Epithelial cell of prostate (primary cell): ENCODE results near the gene FBXL22.
"Not testable (repeated sequence)": the region's sequence is repeated elsewhere in the genome, so short reads cannot be mapped to it uniquely, and the experiment has no call there.

Experiments used
- DNase-seq: peaks from one replicate; pipeline ENCODE4 v3.0.0-alpha.2; 2011; ENCODE audit warnings: low read depth, low spot score
- H3K27ac ChIP-seq: fragments of 450-650 bp; 2 replicates; pipeline ENCODE4 v1.5.1; 2017; ENCODE audit warnings: mild to moderate bottlenecking

Gene FBXL22

DNA sequence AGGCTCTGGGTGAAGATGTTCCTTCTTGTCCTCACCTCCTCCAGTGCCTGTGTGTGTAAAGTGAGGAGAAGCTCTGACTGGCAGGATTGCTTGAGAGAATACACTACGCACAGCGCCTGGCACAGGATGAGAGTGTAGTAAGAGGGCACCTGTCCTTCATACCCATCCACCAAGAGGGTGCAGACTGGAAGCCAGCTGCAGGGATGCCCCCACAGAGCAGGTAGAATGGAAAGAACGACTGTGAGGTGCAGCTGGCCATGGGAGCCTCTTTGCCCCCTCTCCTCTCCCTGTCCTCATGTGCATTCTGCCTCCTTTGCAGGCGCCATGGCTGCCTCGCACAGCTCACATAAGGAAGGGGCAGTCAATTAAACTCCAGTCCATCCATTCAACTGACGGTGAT lies 12.3 kb downstream of the FBXL22 start:
- no peak overlapping the region for H3K27ac ChIP-seq
- DNase-seq = no peak

DNA sequence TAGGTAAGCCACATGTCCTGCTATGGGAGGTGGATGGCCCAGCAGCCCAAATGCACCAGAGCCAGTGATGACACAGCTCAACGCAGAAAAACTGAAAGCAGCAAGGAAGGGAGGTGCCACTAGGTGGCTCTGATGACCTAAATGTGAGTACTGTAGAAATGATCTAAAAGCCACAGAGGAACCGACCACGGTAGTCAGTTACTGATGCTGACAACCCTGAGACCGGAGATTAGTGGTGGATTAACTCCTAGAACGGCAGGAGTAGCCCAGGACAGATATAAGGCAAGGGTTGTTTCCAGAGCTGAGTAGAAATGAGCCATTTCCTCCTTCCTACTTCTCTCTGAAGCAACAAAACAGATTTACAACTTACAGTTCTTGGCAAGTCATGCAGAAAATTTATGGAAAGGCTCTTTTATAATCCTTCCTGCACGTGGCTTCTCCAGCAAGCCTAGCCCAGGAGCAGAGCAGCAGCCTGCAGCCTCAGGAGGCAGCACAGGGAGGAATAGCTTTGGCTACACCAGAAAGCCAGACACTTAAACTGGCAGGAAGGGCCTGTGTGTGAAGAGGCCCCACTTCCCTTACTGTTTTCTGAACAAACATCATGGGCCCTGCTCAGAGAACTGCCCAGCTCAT lies 13.1 kb downstream of the FBXL22 start:
- DNase-seq = no peak
- H3K27ac ChIP-seq = no peak overlapping the region

DNA sequence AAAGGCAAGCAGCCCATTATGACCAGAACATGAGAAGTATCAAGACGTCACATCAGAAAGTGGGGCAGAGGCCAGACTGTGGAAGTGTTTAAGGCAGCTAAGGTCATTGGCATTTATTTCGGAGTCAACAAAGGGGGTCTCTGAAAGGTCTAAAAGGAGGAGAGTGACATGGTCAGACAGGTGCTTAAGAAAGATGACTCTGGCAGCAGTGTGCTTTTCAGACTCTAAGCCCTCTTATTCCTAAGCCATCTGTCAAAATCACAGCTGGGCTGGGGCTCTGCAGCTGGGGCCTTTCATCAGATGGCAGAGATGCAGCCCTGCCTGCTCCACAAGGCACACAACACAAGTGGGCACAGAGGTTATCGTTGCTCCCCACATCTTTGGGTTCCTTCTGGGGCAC lies 14.0 kb downstream of the FBXL22 start:
- H3K27ac ChIP-seq = no peak overlapping the region
- no peak for DNase-seq

DNA sequence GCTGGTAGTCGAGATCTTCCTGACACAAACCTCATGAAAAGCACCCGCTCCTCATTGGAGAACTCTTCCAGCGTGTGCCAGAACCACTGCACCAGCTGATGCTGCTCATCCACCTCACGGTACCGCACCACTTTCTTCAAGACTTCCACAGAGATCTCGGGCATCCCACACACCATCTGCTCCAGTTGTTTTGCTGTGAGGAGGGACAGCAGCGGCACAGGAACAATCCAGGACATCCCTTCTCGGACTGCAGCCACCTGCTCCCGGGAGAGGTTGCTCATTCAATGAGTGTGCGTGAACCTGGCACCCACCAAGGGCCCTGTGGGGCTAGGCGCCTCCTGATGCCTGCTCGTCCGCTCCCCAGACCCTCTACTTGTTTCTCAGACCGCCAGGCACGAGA lies 15.1 kb downstream of the FBXL22 start:
- DNase-seq = no peak
- no peak overlapping the region for H3K27ac ChIP-seq

DNA sequence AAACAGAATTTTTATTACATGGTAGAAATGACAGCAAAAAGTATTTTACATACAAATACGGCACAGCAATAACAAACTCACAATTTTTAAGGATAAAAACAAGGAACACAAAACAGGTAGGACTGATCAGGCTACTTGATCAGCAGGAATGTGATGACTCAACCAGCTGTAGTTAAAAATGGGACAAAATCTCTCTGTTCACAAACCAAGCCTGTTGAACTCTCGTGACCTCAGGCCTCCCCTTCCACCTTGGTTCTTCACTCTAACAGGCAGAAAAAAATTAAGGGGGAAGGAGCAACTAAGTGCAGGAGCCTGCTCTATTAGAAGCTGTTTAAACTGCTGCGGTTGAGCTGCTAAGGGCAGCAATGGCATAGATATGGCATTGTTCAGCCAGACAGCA lies 18.7 kb downstream of the FBXL22 start:
- no peak overlapping the region for H3K27ac ChIP-seq
- DNase-seq = no peak

DNA sequence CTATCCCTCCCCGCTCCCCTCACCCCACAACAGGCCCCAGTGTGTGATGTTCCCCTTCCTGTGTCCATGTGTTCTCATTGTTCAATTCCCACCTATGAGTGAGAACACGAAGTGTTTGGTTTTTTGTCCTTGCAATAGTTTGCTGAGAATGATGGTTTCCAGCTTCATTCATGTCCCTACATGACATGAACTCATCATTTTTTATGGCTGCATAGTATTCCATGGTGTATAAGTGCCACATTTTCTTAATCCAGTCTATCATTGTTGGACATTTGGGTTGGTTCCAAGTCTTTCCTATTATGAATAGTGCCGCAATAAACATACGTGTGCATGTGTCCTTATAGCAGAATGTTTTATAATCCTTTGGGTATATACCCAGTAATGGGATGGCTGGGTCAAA lies 20.0 kb downstream of the FBXL22 start:
- H3K27ac ChIP-seq, DNase-seq: not testable (repeated sequence)

DNA sequence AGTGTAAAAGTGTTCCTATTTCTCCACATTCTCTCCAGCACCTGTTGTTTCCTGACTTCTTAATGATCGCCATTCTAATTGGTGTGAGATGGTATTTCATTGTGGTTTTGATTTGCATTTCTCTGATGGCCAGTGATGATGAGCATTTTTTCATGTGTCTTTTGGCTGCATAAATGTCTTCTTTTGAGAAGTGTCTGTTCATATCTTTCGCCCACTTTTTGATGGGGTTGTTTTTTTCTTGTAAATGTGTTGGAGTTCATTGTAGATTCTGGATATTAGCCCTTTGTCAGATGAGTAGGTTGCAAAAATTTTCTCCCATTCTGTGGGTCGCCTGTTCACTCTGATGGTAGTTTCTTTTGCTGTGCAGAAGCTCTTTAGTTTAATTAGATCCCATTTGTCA lies 20.4 kb downstream of the FBXL22 start:
- DNase-seq, H3K27ac ChIP-seq: not testable (repeated sequence)

DNA sequence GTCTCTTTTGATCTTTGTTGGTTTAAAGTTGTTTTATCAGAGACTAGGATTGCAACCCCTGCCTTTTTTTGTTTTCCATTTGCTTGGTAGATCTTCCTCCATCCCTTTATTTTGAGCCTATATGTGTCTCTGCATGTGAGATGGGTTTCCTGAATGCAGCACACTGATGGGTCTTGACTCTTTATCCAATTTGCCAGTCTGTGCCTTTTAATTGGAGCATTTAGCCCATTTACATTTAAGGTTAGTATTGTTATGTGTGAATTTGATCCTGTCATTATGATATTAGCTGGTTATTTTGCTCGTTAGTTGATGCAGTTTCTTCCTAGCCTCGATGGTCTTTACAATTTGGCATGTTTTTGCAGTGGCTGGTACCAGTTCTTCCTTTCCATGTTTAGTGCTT lies 23.6 kb downstream of the FBXL22 start:
- H3K27ac ChIP-seq, DNase-seq: not testable (repeated sequence)

DNA sequence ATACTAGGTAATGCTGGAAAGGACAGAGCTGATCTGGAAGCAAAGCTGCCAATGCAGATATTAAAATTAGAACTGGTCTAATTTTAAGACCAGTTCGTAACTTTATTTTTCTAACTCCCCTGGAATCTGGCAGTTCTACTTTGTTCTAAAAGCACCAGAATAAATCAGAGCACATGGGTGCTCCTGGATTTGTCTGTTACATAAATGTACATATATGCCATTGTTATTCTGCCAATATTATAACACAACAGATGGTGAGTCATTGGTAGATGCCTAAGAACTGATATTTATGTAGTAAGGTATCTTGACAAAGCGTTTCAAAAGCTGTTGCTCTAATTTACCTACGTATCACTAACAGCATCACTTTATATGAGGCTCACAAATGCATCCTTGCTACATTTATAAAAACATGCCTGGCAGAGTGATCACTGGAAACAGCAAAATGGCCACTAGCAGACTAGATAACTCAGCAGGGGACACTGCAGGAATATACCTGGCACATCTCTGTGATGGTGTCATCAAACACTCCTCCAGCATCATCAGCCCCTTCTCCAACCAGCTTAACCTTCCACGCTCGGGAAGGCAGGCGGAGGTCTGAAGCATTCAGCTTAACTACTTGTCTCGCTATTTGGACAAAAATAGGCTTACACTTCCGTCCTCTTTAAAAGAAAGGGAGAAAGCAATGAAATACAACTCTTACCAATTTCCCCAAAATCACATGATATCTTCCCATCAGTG lies 26.2 kb downstream of the FBXL22 start:
- H3K27ac ChIP-seq = no peak overlapping the region
- no peak for DNase-seq

DNA sequence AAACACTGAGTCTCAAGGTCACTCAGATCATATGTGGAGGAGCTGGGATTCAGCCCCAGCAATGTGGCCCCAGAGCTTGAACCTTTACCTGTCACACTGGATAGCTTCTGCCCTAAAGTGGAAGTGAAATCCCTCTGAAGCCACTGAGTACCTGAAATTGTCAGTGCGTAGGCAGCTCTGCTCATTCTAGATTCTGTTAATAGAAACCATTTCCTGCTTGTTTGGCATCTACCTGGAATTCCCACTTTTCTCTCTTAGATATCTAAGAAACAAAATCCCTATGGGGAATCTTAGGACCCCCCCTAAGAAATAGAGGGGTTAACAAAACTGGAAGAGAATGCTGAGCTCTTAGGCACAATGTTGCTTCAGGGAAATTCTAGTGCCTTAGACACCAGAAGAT lies 29.8 kb downstream of the FBXL22 start:
- DNase-seq = no peak

DNA sequence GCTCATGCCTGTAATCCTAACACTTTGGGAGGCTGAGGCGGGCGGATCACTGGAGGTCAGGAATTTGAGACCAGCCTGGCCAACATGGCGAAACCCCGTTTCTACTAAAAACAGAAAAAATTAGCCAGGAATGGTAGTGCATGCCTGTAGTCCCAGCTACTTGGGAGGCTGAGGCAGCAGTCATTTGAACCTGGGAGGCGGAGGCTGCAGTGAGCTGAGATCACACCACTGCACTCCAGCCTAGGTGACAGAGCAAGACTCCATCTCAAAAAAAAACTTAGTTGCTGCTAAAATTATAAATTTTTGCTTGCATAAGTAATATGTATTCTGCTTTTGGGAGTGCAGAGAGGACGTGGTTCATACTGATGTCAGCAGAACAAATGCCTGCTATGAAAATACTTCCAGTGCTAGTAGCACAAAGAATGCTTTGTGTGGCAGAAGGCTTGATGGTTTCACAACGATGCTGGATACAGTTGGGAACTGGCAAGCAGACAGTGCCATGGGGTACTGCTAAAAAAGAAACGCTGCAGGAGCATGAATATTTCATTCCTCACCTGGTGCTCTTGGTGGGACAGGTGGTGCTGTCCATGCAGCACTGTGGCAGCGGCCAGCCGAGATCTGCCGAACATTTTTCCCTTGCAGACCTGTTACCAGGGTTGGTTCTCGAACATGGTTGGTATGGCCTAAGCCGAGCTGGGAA lies 31.1 kb downstream of the FBXL22 start:
- no peak for DNase-seq
- no peak overlapping the region for H3K27ac ChIP-seq

More for the DNA sequence above, 29.8 kb downstream of the FBXL22 start:
- H3K27ac ChIP-seq = no peak overlapping the region

DNA sequence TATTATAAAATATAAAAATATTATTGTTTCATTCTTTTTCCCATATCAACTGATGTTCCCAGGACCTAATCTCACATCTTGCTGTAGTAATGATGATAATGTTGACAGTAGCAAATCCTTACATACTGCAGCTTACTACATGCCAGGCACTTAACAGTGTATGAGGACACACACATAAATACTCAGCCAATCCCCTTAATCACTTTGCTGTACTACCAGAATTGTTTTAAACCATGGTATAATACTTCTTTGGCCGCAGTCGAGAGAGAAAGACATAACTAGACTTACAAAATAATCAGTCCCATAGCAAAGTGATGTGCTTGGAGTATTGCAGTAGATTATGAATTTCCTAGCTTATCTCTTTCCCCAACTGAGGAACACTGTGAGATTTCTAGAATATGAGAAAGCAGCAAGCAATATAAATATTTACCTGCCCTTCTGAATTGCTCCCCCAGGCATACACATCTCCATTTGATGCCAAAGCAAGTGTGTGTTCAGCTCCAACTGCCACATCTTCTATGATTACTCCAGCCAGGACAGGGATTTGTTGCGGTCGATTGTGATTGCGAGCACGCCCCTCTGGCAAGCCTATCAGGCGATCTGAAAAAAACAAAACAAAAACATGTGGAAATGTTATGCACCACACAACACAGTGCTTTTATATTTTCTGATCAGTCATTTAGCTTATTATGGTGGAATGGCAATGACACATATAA lies 33.0 kb downstream of the FBXL22 start:
- no peak overlapping the region for H3K27ac ChIP-seq
- no peak for DNase-seq

DNA sequence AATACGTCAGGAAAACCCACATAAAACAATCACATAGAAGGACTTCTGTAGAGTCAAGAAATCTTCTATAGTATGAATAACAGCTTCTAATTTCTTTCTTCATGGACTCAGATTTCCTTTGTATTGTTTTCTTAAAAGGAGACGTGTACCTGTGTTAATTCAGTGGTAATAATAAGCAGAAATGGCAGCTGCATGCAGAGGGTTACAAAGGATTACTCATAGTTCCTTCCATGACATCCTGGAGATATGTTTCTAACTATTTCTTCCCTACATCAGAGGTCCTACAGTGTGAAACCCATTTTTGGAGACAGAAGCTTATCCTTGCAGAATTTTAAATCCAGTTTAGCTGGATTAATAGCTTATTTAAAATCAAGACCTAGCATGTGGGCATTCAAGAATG lies 36.1 kb downstream of the FBXL22 start:
- DNase-seq = no peak
- no peak overlapping the region for H3K27ac ChIP-seq

DNA sequence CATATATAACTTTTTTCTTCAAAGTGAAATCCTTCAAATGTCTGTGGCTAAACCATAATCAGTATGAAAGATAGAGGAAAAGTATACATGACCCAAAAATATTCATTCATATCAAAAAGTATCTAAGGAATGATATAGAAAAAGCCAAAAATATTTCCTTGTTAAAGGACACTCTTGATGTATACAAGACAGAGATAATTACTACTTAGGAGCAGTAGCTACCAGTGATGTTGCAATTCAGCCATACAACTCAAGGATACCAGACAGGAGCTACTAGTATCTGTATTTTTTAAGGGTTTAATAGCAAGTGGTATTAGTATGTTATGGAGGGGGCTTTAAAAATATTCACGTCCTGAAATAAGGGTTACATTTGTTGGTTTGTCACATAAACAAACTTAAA lies 37.0 kb downstream of the FBXL22 start:
- H3K27ac ChIP-seq = no peak overlapping the region
- DNase-seq = no peak

DNA sequence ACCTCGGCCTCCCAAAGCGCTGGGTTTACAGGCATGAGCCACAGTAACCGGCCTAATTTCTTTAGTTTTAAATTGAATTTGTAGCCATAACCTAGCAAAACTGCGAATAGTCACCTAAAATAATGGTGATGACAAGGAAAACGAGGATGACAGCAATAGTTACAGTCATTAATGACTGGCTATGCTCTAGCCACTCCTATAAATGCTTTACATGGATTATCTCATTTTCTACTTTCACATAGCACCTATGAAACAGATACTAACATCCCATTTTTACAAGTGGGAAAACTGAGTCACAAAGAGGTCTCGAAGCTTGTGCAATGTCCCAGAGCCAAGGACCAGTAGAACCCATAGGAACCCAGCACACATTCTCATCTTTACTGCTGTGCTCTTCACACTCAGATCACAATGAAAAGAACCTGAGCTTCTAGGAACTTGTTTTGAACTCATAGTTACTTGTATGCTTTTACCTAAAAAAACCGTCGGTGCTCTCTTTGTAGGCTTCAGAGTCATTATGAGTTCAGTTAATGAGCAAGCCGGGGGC lies 39.4 kb downstream of the FBXL22 start:
- no peak for DNase-seq
- no peak overlapping the region for H3K27ac ChIP-seq

DNA sequence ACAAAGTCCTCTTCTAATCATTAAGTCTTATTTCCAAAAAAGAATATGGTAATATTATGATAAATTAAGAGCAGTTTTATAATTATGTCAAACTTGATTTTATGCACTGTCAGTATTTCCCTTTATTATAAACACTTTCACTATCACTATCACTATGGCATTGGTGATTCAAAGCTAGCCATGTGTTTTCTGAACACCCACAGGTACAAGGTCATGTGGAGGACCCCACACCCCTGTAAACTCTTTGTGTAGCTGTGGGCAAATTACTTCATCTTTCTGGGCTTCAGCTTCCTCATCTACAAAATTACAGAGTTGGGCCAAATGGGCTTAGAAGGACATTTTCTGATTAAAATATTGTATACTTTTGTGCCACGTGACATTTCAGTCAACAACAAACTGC lies 41.7 kb downstream of the FBXL22 start:
- DNase-seq = no peak
- H3K27ac ChIP-seq = no peak overlapping the region

DNA sequence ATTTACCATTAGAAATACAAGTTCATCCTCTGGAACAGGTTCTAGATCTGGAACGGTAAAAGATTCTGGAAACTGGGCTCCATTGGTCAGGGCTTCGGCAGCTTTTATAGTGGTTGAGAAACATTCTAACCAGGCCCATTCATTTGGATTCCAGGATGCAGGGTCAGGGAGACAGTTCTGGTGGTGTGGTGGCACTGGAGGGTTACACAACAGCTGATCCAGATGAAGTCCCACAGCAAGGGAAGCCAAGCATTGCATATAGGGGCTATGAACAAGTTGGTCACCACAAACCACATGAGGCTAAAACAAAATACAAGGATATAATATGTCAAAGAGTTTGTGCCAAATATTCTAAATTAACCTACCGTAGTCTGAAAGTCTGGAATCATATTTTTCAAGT lies 43.0 kb downstream of the FBXL22 start:
- no peak overlapping the region for H3K27ac ChIP-seq
- DNase-seq = no peak
